GM12891 (cell line): ENCODE results near the gene RAB11FIP4.

ENCODE experiments used
- PAX5 ChIP-seq: IDR thresholded peaks from 2 replicates; pipeline ENCODE4 v1.6.1; 2011; ENCODE audit warnings: low read length, moderate library complexity, mild to moderate bottlenecking; ENCODE audit not compliant: insufficient read depth, severe bottlenecking
- POLR2A ChIP-seq: IDR thresholded peaks from 2 replicates; pipeline ENCODE4 v1.6.1; 2011; ENCODE audit warnings: low read depth, low read length, control low read depth
- POLR2AphosphoS5 ChIP-seq: IDR thresholded peaks from 2 replicates; pipeline ENCODE4 v1.6.1; 2011; ENCODE audit warnings: low read depth, low read length, control low read depth
- POU2F2 ChIP-seq: IDR thresholded peaks from 2 replicates; pipeline ENCODE4 v1.6.1; 2011; ENCODE audit warnings: low read depth, mild to moderate bottlenecking, control low read depth, low read length, moderate library complexity
- SPI1 ChIP-seq: IDR thresholded peaks from 2 replicates; pipeline ENCODE4 v1.6.1; 2011; ENCODE audit warnings: low read depth, low read length, control low read depth
- TAF1 ChIP-seq: IDR thresholded peaks from 2 replicates; pipeline ENCODE4 v1.6.1; 2011; ENCODE audit warnings: low read depth, low read length, control low read depth

- TF ChIP-seq POLR2A = no peak
- TF ChIP-seq POLR2AphosphoS5 = no peak
- TF ChIP-seq SPI1 = no peak
- TF ChIP-seq TAF1 = no peak
- TF ChIP-seq POU2F2 = no peak
- TF ChIP-seq PAX5 = no peak
These were observed 12.8 kb downstream of the RAB11FIP4 start for GRCh38 chr17:31404028-31404949.
